HEK293T (cell line): Measurements from ENCODE around the gene EFCAB11.

Experiments
- ARNT ChIP-seq: fragments of 450-650 bp; IDR thresholded peaks from 2 replicates; pipeline ENCODE4 v1.6.1; 2017; ENCODE audit warnings: mild to moderate bottlenecking
- BHLHE40 ChIP-seq: fragments of 450-650 bp; IDR thresholded peaks from 2 replicates; pipeline ENCODE4 v1.6.1; 2016; ENCODE audit warnings: mild to moderate bottlenecking, moderate library complexity, borderline replicate concordance
- FOXA1 ChIP-seq: fragments of 450-650 bp; IDR thresholded peaks from 2 replicates; pipeline ENCODE4 v1.6.1; 2016; ENCODE audit warnings: mild to moderate bottlenecking
- FOXK2 ChIP-seq: fragments of 450-650 bp; IDR thresholded peaks from 2 replicates; pipeline ENCODE4 v1.6.1; 2016; ENCODE audit warnings: mild to moderate bottlenecking
- HDGF ChIP-seq: fragments of 450-650 bp; IDR thresholded peaks from 2 replicates; pipeline ENCODE4 v1.6.1; 2017; ENCODE audit warnings: antibody characterized with exemption, borderline replicate concordance
- SP1 ChIP-seq: fragments of 450-650 bp; IDR thresholded peaks from 2 replicates; pipeline ENCODE4 v1.6.1; 2017
- SUZ12 ChIP-seq: fragments of 450-650 bp; IDR thresholded peaks from 2 replicates; pipeline ENCODE4 v1.6.1; 2016; ENCODE audit warnings: mild to moderate bottlenecking
- TARDBP ChIP-seq: fragments of 450-650 bp; IDR thresholded peaks from 2 replicates; pipeline ENCODE4 v1.6.1; 2016
- ZNF384 ChIP-seq: fragments of 450-650 bp; IDR thresholded peaks from 2 replicates; pipeline ENCODE4 v1.6.1; 2016

- TF ChIP-seq BHLHE40: no peak
- no peak for TF ChIP-seq ARNT
- no peak for TF ChIP-seq HDGF
- TF ChIP-seq SUZ12: no peak
- TF ChIP-seq SP1: no peak
- no peak for TF ChIP-seq FOXK2
- TF ChIP-seq TARDBP: no peak
- no peak for TF ChIP-seq FOXA1
- TF ChIP-seq ZNF384: no peak
Measured at GRCh38 chr14:89845346-89845745, 109.2 kb downstream of the EFCAB11 start.
